NCI-H446 treated with DMSO at 0.1 percent for 48 hours (cell line): ENCODE data around the gene YES1.
"Not testable (repeated sequence)": the region's sequence is repeated elsewhere in the genome, so short reads cannot be mapped to it uniquely, and the experiment has no call there.

Source experiments
- DNase-seq: peaks from one replicate; lab custom pipeline; 2025; lab: John Stamatoyannopoulos, UW

Gene YES1

GRCh38 chr18:683531-683930 lies 128.5 kb downstream of the YES1 start:
- no peak for DNase-seq

- DNase-seq, result no peak
Measured at GRCh38 chr18:682833-683232, 129.2 kb downstream of the YES1 start.

GRCh38 chr18:682416-682815 lies 129.6 kb downstream of the YES1 start:
- DNase-seq, result not testable (repeated sequence)

- DNase-seq, result no peak
Measured at GRCh38 chr18:681985-682384, 130.1 kb downstream of the YES1 start.

- DNase-seq, result no peak
Measured at GRCh38 chr18:680392-680791, 131.7 kb downstream of the YES1 start.

GRCh38 chr18:679516-679915 lies 132.5 kb downstream of the YES1 start:
- no peak for DNase-seq

- no peak for DNase-seq
Measured at GRCh38 chr18:678482-679182, 133.4 kb downstream of the YES1 start.

GRCh38 chr18:677951-678381 lies 134.1 kb downstream of the YES1 start:
- DNase-seq, result no peak

- no peak for DNase-seq
Measured at GRCh38 chr18:677145-677544, 134.9 kb downstream of the YES1 start.

- no peak for DNase-seq
Measured at GRCh38 chr18:676736-677135, 135.3 kb downstream of the YES1 start.

- DNase-seq, result no peak
Measured at GRCh38 chr18:676069-676468, 136.0 kb downstream of the YES1 start.

GRCh38 chr18:675307-675706 lies 136.7 kb downstream of the YES1 start:
- no peak for DNase-seq

GRCh38 chr18:673769-674168 lies 138.3 kb downstream of the YES1 start:
- no peak for DNase-seq

GRCh38 chr18:673317-673716 lies 138.7 kb downstream of the YES1 start:
- DNase-seq, result no peak
